Stimulated activated CD8-positive, alpha-beta memory T cell treated with anti-CD3 and anti-CD28 coated beads, Interleukin-7, amount 100 ng/mL, for 4 hours (primary cell): ENCODE measurements around the gene MFRP.

ENCODE experiments used
- DNase-seq, 2 donors: peaks; one replicate each; pipeline ENCODE4 v3.0.0-alpha.2; 2020; ENCODE audit warnings: low read depth in 2 of 2

Gene MFRP

DNA sequence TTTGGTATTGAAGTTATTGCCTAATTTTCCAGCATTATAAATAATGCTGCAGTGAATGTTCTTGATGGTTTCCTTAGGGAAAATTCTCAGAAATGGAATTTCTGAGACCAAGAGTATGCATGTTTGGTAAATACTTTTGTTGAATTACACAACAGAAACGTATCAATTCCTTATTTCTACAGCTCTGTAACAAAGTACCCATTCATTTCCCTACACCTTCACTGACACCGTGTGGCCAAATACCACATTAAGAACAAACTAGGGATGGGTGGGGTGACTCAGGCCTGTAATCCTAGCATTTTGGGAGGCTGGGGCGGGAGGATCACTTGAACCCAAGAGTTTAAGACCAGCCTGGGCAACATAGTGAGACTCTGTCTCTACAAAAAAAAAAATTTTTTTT is 51.3 kb downstream of the MFRP start:
- DNase-seq = no peak

DNA sequence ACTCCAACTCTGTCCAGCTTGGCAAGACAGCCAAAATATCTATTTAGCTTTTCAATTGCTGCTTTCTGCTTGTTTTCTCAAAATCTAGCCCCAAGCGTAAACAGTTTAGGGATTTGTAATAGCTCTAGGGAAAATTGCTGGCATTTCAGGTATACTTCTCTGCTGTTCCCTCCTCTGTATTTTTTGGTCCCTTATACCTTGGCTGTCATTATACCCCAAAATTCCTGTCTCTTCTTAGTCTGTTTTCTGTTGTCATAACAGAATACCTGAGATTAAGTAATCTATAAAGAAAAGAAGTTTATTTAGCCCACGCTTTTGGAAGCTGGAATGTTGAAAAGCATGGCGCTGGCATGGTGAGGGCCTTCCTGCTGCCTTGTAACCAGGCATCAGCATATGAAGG is 53.0 kb downstream of the MFRP start:
- no peak for DNase-seq

DNA sequence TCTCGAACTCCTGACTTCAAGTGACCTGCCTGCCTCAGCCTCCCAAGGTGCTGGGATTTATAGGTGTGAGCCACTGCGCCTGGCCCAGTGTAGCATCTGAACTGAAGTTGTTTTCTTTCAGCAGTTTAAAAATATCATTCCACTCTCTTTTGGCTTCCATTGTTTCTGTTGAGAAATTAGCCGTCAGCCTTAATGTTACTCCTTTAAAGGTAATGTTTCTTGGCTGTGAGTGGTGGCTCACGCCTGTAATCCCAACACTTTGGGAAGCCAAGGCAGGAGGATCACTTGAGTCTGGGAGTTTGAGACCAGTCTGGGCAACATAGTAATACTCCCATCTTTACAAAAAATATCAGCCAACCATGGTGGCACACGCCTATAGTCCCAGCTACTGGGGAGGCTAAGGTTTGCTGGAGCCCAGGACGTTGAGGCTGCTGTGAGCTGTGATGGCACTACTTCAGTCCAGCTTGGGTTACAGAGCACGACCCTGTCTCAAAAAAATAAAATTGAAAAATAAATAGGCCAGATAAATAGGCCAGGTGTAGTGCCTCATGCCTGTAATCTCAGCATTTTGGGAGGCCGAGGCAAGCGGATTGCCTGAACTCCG is 55.5 kb downstream of the MFRP start:
- no peak for DNase-seq
